Esophagus muscularis mucosa (tissue), 4 donors: ENCODE results near the gene R3HDM4.

Experiments
- EP300 ChIP-seq: sonication (generic); formaldehyde crosslinking; IDR thresholded peaks from one replicate; pipeline ENCODE4 v1.6.1; 2017; ENCODE audit warnings: antibody characterized with exemption
- POLR2A ChIP-seq: fragments of 450-650 bp; IDR thresholded peaks from one replicate; pipeline ENCODE4 v1.6.1; 2017; ENCODE audit warnings: antibody characterized with exemption, moderate library complexity, mild to moderate bottlenecking, low read depth
- TF ChIP-seq, protein P1 (sequence below), 3 experiments: fragments of 200-600 bp in 2 of 3; fragments of 450-650 bp in 1 of 3; sonication (generic) in 2 of 3; IDR thresholded peaks; one replicate each; pipeline ENCODE4 v1.5.1; 2017 to 2019; ENCODE audit warnings: antibody characterized with exemption in 3 of 3, mild to moderate bottlenecking in 2 of 3, moderate library complexity in 1 of 3

DNA sequence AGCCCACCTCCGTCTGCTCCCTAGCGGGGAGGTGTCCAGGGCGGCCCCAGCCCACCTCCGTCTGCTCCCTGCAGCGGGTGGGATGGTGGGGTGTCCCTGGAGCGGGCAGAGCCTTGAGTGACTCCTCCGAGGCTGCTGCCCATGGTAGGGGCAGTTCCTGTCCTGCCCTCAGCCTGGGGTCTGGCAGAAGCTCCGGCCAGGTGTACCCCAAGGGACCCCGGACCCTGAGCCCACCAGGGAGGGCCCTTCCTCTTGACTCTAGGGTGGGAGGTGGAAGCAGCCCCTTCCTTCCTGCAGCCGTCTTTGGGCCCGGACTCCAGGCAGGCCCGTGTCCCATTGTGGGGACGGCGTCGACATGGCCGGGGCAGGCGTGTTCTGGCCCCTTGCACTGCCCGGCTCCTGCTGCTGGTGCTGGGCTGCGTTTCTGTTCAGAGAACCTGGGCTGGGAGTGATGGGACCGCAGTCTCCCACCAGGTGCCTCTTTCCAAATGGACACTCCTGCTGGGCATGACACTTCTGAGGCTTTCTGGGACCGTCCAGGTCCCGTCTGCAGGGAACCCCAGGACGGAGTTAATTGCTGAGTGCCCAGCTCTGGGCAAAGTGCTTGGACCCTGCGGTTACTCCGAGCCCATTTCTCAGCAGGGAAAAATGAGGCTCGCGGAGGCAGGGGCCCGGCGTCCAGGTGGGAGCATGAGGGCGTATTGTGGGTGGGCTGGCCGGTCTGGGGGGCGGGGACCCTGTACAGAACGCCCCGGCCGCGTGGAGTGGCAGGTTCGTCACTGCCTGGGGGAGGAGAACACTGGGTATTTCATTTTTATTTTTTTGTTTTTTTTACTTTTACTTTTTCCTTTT lies 32.6 kb upstream of the R3HDM4 start:
- TF ChIP-seq POLR2A: no peak
- TF ChIP-seq, protein P1, sequence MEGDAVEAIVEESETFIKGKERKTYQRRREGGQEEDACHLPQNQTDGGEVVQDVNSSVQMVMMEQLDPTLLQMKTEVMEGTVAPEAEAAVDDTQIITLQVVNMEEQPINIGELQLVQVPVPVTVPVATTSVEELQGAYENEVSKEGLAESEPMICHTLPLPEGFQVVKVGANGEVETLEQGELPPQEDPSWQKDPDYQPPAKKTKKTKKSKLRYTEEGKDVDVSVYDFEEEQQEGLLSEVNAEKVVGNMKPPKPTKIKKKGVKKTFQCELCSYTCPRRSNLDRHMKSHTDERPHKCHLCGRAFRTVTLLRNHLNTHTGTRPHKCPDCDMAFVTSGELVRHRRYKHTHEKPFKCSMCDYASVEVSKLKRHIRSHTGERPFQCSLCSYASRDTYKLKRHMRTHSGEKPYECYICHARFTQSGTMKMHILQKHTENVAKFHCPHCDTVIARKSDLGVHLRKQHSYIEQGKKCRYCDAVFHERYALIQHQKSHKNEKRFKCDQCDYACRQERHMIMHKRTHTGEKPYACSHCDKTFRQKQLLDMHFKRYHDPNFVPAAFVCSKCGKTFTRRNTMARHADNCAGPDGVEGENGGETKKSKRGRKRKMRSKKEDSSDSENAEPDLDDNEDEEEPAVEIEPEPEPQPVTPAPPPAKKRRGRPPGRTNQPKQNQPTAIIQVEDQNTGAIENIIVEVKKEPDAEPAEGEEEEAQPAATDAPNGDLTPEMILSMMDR (IDR thresholded peaks at IDR 0.05): no peak
- TF ChIP-seq EP300: no peak
